Measurements from ENCODE around the gene GNAS-AS1.

GRCh38 chr20:58826271-58826670 lies 24.4 kb downstream of the GNAS-AS1 start:
- TF ChIP-seq CTCF (conservative IDR thresholded peaks at IDR 0.05; ENCODE audit: low read depth in 2 of 2) (no peak), JUNB (IDR thresholded peaks at IDR 0.05; ENCODE audit: unreplicated experiment) (no peak), EZH2 (IDR thresholded peaks at IDR 0.05; ENCODE audit: low read depth, unreplicated experiment) (no peak), POLR2AphosphoS5 (IDR thresholded peaks at IDR 0.05; ENCODE audit: low read depth) (no peak)
- TF ChIP-seq, protein P1, sequence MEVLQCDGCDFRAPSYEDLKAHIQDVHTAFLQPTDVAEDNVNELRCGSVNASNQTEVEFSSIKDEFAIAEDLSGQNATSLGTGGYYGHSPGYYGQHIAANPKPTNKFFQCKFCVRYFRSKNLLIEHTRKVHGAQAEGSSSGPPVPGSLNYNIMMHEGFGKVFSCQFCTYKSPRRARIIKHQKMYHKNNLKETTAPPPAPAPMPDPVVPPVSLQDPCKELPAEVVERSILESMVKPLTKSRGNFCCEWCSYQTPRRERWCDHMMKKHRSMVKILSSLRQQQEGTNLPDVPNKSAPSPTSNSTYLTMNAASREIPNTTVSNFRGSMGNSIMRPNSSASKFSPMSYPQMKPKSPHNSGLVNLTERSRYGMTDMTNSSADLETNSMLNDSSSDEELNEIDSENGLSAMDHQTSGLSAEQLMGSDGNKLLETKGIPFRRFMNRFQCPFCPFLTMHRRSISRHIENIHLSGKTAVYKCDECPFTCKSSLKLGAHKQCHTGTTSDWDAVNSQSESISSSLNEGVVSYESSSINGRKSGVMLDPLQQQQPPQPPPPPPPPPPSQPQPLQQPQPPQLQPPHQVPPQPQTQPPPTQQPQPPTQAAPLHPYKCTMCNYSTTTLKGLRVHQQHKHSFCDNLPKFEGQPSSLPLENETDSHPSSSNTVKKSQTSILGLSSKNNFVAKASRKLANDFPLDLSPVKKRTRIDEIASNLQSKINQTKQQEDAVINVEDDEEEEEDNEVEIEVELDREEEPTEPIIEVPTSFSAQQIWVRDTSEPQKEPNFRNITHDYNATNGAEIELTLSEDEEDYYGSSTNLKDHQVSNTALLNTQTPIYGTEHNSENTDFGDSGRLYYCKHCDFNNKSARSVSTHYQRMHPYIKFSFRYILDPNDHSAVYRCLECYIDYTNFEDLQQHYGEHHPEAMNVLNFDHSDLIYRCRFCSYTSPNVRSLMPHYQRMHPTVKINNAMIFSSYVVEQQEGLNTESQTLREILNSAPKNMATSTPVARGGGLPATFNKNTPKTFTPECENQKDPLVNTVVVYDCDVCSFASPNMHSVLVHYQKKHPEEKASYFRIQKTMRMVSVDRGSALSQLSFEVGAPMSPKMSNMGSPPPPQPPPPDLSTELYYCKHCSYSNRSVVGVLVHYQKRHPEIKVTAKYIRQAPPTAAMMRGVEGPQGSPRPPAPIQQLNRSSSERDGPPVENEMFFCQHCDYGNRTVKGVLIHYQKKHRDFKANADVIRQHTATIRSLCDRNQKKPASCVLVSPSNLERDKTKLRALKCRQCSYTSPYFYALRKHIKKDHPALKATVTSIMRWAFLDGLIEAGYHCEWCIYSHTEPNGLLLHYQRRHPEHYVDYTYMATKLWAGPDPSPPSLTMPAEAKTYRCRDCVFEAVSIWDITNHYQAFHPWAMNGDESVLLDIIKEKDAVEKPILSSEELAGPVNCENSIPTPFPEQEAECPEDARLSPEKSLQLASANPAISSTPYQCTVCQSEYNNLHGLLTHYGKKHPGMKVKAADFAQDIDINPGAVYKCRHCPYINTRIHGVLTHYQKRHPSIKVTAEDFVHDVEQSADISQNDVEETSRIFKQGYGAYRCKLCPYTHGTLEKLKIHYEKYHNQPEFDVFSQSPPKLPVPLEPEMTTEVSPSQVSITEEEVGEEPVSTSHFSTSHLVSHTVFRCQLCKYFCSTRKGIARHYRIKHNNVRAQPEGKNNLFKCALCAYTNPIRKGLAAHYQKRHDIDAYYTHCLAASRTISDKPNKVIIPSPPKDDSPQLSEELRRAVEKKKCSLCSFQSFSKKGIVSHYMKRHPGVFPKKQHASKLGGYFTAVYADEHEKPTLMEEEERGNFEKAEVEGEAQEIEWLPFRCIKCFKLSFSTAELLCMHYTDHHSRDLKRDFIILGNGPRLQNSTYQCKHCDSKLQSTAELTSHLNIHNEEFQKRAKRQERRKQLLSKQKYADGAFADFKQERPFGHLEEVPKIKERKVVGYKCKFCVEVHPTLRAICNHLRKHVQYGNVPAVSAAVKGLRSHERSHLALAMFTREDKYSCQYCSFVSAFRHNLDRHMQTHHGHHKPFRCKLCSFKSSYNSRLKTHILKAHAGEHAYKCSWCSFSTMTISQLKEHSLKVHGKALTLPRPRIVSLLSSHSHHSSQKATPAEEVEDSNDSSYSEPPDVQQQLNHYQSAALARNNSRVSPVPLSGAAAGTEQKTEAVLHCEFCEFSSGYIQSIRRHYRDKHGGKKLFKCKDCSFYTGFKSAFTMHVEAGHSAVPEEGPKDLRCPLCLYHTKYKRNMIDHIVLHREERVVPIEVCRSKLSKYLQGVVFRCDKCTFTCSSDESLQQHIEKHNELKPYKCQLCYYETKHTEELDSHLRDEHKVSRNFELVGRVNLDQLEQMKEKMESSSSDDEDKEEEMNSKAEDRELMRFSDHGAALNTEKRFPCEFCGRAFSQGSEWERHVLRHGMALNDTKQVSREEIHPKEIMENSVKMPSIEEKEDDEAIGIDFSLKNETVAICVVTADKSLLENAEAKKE (CRISPR knock-in tag; IDR thresholded peaks at IDR 0.05): no peak
- TF ChIP-seq, protein P2, sequence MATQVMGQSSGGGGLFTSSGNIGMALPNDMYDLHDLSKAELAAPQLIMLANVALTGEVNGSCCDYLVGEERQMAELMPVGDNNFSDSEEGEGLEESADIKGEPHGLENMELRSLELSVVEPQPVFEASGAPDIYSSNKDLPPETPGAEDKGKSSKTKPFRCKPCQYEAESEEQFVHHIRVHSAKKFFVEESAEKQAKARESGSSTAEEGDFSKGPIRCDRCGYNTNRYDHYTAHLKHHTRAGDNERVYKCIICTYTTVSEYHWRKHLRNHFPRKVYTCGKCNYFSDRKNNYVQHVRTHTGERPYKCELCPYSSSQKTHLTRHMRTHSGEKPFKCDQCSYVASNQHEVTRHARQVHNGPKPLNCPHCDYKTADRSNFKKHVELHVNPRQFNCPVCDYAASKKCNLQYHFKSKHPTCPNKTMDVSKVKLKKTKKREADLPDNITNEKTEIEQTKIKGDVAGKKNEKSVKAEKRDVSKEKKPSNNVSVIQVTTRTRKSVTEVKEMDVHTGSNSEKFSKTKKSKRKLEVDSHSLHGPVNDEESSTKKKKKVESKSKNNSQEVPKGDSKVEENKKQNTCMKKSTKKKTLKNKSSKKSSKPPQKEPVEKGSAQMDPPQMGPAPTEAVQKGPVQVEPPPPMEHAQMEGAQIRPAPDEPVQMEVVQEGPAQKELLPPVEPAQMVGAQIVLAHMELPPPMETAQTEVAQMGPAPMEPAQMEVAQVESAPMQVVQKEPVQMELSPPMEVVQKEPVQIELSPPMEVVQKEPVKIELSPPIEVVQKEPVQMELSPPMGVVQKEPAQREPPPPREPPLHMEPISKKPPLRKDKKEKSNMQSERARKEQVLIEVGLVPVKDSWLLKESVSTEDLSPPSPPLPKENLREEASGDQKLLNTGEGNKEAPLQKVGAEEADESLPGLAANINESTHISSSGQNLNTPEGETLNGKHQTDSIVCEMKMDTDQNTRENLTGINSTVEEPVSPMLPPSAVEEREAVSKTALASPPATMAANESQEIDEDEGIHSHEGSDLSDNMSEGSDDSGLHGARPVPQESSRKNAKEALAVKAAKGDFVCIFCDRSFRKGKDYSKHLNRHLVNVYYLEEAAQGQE (IDR thresholded peaks at IDR 0.05; ENCODE audit: unreplicated experiment): no peak
- TF ChIP-seq, protein P3, sequence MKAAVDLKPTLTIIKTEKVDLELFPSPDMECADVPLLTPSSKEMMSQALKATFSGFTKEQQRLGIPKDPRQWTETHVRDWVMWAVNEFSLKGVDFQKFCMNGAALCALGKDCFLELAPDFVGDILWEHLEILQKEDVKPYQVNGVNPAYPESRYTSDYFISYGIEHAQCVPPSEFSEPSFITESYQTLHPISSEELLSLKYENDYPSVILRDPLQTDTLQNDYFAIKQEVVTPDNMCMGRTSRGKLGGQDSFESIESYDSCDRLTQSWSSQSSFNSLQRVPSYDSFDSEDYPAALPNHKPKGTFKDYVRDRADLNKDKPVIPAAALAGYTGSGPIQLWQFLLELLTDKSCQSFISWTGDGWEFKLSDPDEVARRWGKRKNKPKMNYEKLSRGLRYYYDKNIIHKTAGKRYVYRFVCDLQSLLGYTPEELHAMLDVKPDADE (IDR thresholded peaks at IDR 0.05): no peak
